Ishikawa (cell line): ENCODE data around the gene DDX54.

Experiments
- CEBPB ChIP-seq: IDR thresholded peaks from 2 replicates; pipeline ENCODE4 v1.6.1; 2012
- CREB1 ChIP-seq: IDR thresholded peaks from 2 replicates; pipeline ENCODE4 v1.6.1; 2012; ENCODE audit warnings: low read depth
- EGR1 ChIP-seq: IDR thresholded peaks from 2 replicates; pipeline ENCODE4 v1.6.1; 2012
- EP300 ChIP-seq: IDR thresholded peaks from 2 replicates; pipeline ENCODE4 v1.6.1; 2012; ENCODE audit warnings: borderline replicate concordance
- FOXM1 ChIP-seq: IDR thresholded peaks from 2 replicates; pipeline ENCODE4 v1.6.1; 2012; ENCODE audit warnings: low read depth, borderline replicate concordance
- MAX ChIP-seq: IDR thresholded peaks from 2 replicates; pipeline ENCODE4 v1.6.1; 2012
- NFIC ChIP-seq: IDR thresholded peaks from 2 replicates; pipeline ENCODE4 v1.6.1; 2012
- RAD21 ChIP-seq: IDR thresholded peaks from 2 replicates; pipeline ENCODE4 v1.6.1; 2012; ENCODE audit warnings: low read depth
- REST ChIP-seq: IDR thresholded peaks from 2 replicates; pipeline ENCODE4 v1.6.1; 2012; ENCODE audit warnings: low read depth, mild to moderate bottlenecking
- TAF1 ChIP-seq: IDR thresholded peaks from 2 replicates; pipeline ENCODE4 v1.6.1; 2012; ENCODE audit warnings: low read depth, mild to moderate bottlenecking
- TCF12 ChIP-seq: IDR thresholded peaks from 2 replicates; pipeline ENCODE4 v1.6.1; 2012; ENCODE audit warnings: low read depth
- TEAD4 ChIP-seq: IDR thresholded peaks from 2 replicates; pipeline ENCODE4 v1.6.1; 2012
- USF1 ChIP-seq: IDR thresholded peaks from 2 replicates; pipeline ENCODE4 v1.6.1; 2012
- YY1 ChIP-seq: IDR thresholded peaks from 2 replicates; pipeline ENCODE4 v1.6.1; 2012; ENCODE audit warnings: low read depth
- ZBTB7A ChIP-seq: IDR thresholded peaks from 2 replicates; pipeline ENCODE4 v1.6.1; 2012; ENCODE audit warnings: low read depth

Gene DDX54

GRCh38 chr12:113174461-113175384 lies 10.6 kb downstream of the DDX54 start:
- peak; percentile 86 for TF ChIP-seq RAD21
- no peak for TF ChIP-seq FOXM1

GRCh38 chr12:113173081-113173698 lies 12.1 kb downstream of the DDX54 start:
- TF ChIP-seq ZBTB7A = no peak
- no peak for TF ChIP-seq RAD21
- TF ChIP-seq FOXM1 = no peak
- no peak for TF ChIP-seq TEAD4
- no peak for TF ChIP-seq TAF1
- TF ChIP-seq REST = no peak
- no peak for TF ChIP-seq EGR1
- TF ChIP-seq CREB1 = no peak
- TF ChIP-seq YY1 = no peak
- TF ChIP-seq USF1 = no peak

GRCh38 chr12:113172185-113172584 lies 13.1 kb downstream of the DDX54 start:
- no peak for TF ChIP-seq FOXM1
- TF ChIP-seq YY1 = no peak
- TF ChIP-seq EP300 = no peak
- no peak for TF ChIP-seq NFIC
- TF ChIP-seq EGR1 = no peak
- no peak for TF ChIP-seq MAX
- TF ChIP-seq RAD21 = no peak
- no peak for TF ChIP-seq TAF1
- TF ChIP-seq USF1 = no peak
- TF ChIP-seq REST = no peak
- TF ChIP-seq TEAD4 = no peak
- TF ChIP-seq ZBTB7A = no peak
- no peak for TF ChIP-seq CREB1
- no peak for TF ChIP-seq TCF12
- TF ChIP-seq CEBPB = no peak

DNA sequence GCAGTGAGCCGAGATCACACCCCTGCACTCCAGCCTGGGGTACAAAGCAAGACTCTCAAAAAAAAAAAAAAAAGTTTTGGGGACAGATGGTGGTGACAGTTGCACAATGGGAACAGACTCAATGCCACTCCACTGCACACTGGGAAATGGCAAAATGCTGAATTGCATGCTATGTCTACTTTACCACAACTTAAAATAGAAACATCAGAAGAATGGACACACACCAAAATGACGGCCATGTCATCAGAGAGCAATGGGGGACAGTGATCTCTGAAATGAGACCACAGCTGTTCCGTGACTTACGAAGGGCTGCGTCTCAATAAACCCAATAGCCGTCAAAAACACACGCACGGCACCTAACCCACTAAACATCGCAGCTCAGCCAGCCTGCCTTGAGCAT lies 13.7 kb downstream of the DDX54 start:
- no peak for TF ChIP-seq EGR1
- TF ChIP-seq TCF12 = no peak
- TF ChIP-seq ZBTB7A = no peak
- TF ChIP-seq USF1 = no peak
- no peak for TF ChIP-seq REST
